HG03060 (cell line): ENCODE measurements around the gene HADH.
"Not testable (repeated sequence)": the region's sequence is repeated elsewhere in the genome, so short reads cannot be mapped to it uniquely, and the experiment has no call there.

Experiments
- ATAC-seq: cut with Tn5 transposase; IDR thresholded peaks from one replicate; pipeline ENCODE4 v1.9.1; 2021; ENCODE audit warnings: low read depth, moderate number of reproducible peaks; ENCODE audit not compliant: unreplicated experiment

HADH gene

DNA sequence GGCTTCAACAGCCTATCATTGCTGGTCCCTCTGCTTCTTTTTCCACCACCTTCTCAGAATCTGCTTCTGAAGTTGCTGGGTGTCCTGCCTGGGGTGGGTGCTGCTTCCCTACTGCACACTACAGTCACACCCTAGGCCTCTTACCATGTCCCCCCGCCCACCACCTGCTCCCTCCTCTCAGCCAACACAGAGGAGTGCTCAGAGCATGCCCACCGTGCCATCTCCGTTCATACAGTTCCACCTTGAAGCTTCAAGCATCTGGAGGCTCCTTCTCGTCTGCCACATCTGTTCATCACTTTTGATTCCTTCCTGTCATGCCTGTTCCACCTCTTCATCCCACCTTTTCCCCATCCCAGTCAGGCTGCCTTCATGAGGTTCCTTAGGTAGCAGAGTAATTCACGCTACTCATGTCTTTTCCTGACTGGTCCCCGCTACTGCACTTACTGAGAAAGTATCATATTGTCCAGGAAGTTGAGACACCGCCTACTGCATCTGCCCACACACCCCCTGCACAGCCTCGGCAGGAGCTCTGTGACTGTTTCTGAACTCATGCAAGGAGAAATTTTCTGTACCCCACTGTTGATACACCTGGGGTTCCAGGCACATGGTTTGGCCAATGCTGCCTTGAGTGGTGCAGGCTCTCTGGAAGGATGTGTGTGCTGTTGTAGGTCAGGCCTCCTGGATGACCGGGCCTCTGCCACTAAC, 39.5 kb downstream of the HADH start:
- ATAC-seq: no peak

DNA sequence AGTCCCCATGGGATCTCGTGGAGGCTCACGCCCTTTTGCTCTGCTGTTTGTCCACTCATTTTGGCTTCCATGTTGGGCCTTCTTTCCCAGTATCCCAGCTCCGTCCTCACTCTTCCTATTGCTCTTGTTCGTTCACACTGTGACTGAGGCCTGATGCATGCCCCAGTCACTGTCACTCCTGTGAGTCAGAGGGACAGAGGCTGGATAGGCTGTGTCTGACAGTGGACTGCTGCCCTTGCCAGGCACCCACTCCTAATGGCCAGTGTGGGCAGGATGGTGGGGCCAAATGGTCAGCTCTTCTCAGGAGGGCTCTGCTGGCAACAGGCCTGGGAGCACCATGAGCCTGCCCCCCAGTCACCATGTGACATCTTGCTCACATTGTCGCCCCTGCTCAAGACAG, 40.0 kb downstream of the HADH start:
- no peak for ATAC-seq

GRCh38 chr4:108030332-108030731, 40.6 kb downstream of the HADH start:
- ATAC-seq: peak; percentile 88

- ATAC-seq: no peak
Measured at GRCh38 chr4:108031427-108032083, 41.9 kb downstream of the HADH start.

DNA sequence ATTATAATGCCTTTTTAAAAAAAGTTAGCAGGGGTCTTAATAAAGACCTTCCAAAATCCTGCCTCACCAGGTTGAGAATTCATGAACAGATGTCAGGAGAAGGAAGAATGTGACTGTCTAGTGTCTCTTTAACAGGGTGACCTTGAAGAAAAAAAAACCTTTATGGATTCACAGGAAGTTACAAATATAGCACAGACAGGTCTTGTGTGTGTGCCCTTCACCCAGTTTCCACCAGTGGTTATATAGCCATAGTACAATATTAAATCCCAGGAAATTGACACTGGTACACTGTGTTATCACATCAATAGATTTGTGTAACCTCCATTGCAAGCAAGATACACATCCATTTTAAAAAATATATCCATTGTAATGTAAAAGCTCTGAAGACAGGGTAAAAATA, 43.7 kb downstream of the HADH start:
- ATAC-seq: no peak

- ATAC-seq: no peak
Measured at GRCh38 chr4:108034565-108034964, 44.9 kb downstream of the HADH start.

DNA sequence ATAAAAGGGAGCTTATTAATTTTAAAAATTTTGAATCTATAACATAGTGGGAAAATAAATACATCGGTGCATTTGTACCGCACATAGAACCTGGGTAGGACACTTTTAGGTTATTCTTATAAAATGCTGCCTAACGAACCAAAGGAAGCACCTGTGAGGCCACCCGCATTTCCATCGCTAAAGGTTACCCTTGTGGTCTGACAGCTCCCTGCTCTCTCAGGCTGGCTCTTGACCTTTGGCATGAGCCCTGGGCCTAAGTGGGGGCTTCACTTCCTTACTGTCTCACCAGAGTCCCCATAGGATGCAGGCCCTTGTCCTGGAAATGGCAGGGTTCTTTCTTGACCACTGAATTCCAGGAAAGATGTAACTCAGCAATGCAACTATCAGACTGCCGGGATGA, 46.0 kb downstream of the HADH start:
- peak; percentile 18 for ATAC-seq

GRCh38 chr4:108036213-108036612, 46.5 kb downstream of the HADH start:
- peak; percentile 89 for ATAC-seq

- ATAC-seq: no peak
Measured at GRCh38 chr4:108037884-108038283, 48.2 kb downstream of the HADH start.

- no peak for ATAC-seq
Measured at GRCh38 chr4:108042927-108043326, 53.2 kb downstream of the HADH start.

DNA sequence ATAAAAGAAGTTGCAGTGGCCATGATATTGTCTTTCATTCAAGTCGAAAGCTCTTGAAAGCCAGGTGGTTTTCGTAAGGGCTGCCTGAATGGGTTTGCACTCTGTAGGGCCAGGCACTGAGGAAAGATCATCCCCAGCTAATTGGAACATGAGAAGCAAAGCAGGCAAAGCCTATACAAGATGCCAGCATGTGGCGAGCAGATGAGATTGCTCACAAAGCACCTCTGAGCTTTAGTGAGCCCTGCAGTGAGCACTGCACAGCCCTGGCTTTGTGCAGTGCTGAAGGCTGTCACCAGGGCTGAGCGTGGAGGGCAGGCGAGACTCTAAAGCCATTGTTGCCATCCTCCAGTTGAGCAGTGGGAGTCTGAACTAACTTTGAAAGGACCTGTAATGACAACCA, 53.8 kb downstream of the HADH start:
- no peak for ATAC-seq

DNA sequence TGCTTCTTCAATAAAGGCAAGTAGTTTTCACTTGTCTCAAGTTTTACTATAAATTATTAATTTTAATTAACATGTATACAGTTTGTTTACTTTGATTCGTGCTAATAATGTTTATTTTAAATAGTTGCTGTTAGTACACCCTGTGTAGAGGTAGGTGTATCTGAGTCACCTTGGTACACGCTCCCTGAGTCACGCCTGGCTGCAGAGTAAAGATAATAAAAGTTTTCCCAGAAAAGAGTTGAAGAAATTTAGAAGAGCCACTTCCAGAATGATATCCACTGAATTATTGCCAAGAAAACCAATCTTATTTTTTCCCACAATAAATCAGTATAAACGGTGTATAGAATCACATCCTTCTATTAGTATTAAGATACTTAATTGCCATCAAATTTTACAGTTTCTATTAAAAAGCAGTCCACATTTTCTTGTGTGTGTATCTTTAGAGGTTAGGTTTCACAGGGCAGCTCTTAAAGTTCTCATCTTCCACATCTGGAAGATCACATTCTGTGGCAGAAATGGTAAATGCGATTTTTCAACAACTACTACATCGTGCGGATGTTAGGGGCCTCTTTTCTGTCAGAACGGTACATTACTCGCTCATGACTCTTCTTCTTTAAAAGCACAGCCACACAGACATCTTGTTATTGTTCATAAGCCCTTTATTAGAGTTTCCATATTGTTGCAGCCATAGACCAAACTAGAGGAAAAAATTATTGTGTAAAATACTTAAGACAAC, 55.4 kb downstream of the HADH start:
- ATAC-seq: no peak

DNA sequence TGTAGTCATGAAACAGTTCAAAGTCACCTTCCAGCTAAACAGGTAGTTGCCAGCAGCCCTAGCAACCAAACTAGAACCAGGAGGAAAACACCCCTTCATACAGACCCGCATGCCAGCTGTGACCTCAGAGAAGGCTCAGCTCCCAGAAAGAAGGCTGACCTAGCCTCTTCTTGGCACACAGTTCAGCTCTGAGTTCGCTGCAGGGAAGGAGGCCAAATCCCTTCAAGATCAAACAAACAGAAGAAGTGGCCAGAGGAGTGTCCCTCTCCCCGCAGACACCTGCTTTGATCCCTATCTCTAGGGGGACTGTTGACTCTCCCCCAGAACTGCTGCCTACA, 56.0 kb downstream of the HADH start:
- no peak for ATAC-seq

DNA sequence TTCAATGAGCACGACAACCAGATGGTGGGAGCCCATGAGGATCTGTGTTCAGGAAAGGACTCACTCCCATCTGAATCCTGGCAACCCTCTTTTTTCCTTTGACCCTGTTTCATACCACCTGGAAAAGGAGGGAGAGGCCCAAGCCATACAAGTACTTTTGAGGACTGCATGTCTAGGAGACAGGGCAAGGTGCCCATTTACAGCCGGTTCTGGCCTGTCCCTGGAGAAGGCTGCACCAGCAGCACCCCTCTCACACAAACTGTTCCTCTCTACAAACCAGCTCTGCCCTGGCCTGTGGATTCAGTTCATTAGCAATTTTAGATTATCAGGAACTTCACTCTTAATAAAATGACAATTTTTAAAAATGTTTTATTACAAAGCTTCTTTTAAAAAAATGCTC, 57.5 kb downstream of the HADH start:
- ATAC-seq: no peak

- ATAC-seq: no peak
Measured at GRCh38 chr4:108048157-108048556, 58.5 kb downstream of the HADH start.

DNA sequence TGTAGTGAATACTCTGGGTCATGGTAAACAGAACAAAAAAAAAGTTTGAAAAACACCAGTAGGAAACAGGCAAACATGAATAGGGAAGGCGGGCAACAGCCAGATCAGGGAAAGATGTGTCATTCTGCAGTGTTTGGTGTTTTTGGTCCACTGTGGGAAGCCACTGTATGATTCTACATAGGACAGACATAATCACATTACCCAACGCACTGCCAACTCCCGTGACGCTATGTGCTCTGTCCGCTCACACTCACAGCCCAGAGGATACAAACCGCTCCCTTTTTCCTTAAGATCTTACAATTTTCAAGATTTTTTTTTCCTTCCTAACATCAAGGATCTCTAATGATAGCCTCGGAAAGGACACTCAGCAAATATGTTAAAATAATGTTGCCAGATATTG, 59.3 kb downstream of the HADH start:
- no peak for ATAC-seq

- ATAC-seq: no peak
Measured at GRCh38 chr4:108049406-108049805, 59.7 kb downstream of the HADH start.

- ATAC-seq: not testable (repeated sequence)
Measured at GRCh38 chr4:108050166-108051111, 60.8 kb downstream of the HADH start.

DNA sequence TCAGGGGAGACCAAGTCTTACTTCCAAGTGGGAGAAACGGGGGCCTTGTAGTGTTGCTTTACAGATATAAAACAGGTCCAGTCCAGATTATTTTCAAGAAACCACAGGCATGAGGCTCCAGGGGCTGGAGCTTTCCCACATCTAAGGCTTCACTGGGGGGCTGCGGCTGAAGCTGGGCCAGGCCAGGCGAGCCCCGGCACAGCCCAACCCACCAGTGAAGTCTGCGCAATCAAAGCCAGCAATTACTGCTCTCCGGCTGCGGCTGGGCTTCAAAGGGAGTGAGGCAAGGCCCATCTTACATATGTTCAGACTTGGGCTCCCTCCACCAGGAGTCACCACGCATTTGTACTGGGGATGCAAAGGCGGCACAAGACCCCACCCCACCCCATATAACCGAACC, 61.7 kb downstream of the HADH start:
- ATAC-seq: no peak

DNA sequence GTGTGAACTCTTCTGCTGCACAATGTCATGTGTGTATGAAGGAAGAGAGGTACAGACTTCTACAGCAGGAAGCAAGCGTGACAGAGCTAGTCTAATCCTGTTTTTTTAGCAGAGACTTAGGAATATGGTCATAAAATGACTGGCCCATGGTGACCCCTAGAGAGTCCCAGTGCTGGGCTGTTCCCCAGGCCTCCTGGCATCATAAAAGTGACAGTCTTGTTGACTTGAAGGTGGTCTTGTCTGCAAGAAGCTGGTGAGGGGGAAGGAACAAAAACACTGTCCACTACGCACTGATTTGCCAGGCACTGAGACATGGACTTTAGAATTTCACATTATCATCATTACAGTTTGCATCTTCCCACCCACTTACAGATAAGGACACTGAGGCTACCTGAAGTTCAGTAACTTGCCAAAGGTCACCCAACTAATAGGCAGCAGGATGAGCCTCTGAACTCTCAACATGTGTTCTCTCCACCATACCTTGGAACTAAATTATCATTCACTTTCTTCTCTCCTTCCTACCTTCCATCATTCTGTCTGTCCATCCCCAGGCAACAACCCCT, 63.0 kb downstream of the HADH start:
- no peak for ATAC-seq
